SKM-1 (cell line): ENCODE data around the gene SLC5A10.
"Not testable (repeated sequence)": the region's sequence is repeated elsewhere in the genome, so short reads cannot be mapped to it uniquely, and the experiment has no call there.

ENCODE experiments used
- DNase-seq: peaks from one replicate; lab custom pipeline; 2025; ENCODE audit not compliant: unreplicated experiment; lab: John Stamatoyannopoulos, UW

Gene SLC5A10

DNA sequence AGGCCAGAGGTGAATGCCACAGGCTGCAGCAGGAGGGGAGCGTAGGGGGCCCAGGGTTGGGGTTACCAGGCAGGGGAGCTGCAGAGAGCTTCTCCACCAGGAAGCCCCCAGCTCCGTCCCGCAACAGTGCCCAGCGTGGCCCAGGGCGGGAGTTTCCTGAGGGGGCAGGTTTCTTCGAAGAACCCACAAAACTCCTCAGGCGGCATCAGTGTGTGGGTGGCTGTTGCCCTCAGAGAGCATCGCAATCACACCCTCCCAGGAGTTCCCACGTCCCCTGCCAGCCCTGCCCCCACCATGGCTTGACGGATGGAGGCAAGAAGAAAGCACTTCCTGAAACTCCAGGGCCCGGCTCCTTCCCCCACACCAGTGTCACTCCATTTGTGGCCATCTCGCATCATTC is 86.8 kb downstream of the SLC5A10 start:
- not testable (repeated sequence) for DNase-seq

DNA sequence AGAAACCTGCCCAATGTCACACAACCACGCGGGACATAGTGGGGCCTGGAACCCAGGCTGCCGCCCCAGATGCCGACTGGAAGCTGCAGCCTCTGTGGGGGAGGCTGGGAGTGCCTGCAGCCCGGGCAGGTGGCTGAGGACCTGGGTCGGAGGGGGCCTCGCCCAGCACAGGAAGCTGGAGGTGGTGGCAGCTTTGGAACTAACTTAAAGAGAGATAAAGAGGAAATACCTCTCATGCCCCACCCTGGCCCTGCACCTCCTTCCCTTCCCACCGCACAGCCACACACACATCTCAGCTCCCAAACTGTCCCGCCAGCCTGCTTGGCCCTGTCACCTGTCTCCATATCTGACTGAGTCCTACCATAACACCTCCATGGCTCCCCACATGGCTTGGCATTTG is 88.4 kb downstream of the SLC5A10 start:
- DNase-seq, result not testable (repeated sequence)

GRCh38 chr17:19041871-19042270 is 89.9 kb downstream of the SLC5A10 start:
- not testable (repeated sequence) for DNase-seq

DNA sequence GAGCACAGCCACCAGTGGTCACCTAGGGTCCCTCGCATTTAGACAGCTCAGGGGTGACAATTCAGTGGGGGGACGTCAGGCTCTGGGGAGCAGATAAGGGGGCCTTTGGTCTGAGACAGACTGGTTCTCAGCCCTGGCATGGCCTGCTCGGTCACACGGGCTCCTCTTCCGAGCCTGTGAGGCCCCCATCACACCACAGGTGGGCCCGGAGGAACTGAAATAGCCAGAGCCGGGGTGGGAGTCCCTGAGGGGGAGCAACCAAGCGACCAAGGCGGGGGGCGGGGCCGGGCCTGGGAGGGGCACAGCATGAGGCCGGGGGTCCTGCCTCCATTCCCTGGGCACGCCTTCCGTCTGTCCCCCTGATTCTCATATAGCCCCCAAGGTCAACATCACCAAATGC is 90.4 kb downstream of the SLC5A10 start:
- not testable (repeated sequence) for DNase-seq

DNA sequence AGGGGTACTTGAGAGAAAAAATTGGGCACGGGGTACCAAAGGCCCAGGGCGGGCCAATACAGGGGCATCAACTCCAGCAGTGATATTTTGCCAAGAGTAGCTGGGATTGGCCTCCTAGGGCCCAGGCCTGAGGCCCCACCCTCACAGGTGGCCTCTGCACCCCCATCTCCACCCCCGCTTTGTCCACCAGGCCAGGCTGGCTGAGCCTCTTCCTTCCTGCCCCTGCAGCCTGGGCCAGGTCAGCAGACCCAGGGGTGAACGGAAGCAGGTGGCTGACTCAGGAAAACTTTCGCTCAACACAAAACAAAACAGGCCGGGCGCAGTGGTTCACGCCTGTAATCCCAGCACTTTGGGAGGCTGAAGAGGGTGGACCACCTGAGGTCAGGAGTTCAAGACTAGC is 91.1 kb downstream of the SLC5A10 start:
- DNase-seq, result not testable (repeated sequence)

- not testable (repeated sequence) for DNase-seq
Measured at GRCh38 chr17:19044643-19045042, 92.7 kb downstream of the SLC5A10 start.

DNA sequence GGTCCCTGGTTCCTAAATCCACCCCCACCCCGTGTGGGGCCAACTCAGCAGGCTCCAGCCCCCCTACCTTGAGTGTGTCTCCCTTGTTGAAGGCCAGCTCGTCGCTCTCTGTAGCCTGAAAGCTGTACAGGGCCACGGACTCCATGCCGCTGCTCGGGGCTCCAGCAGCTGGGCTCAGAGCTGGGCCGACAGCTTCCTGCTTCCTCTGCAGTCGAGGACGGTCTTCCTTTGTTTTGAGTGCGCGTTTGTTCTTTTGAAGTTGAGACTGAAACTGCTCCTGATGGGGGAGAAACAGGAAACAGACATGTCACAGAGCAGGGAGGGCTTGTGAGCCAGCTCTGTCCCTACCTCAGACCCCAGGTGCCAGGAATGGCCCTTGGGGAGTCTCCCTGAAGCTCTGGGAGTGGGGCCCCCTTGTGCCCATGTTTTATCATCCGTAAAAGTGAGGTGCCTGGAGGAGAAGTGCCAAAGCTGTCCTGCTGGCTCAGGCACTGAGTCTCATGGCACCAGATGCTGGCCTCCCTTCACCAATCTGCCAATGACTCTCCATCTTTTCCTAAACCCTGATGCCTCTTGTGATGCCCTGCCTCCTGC is 94.9 kb downstream of the SLC5A10 start, which contains the start of gene GRAP:
Gene GRAP (minus strand): TSS at position 176 of the 594 bp plus-strand sequence. CDS start 31 bp downstream, at position 145.
- DNase-seq, result not testable (repeated sequence)

DNA sequence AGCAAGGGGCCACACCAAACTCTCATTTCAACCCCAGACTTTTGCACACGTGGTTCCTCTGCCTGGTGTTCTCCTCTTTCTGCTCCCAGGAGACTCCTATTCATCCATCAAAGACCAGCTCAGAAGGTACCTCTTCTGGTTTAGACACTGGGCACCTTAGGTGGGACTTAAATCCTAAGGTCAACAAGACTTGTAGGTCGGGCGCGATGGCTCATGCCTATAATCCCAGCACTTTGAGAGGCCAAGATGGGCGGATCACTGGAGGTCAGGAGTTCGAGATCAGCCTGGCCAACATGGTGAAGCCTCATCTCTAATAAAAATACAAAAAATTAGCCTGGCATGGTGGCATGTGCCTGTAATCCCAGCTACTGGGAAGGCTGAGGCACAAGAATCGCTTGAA is 95.5 kb downstream of the SLC5A10 start:
- not testable (repeated sequence) for DNase-seq

DNA sequence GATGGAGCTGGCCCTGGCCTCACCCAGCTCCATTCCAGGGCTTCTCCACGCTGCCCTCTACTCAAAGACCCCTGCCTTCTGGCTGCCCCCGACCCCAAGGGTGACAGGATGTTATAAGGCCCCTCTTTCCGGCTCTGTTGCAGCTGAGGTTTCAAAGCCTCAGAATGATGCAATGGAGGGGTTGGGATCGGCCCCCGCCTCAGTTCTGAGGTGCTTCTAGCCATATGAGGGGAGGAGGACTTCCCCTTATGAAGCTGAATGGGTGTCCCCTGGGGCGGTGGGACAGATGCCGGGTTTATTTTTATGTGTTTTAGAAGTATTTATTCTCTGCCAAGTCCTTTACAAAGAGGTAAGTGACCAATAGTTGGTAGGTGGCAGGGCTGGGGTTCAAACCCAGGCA is 96.9 kb downstream of the SLC5A10 start:
- not testable (repeated sequence) for DNase-seq

GRCh38 chr17:19055447-19055846 is 103.5 kb downstream of the SLC5A10 start:
- DNase-seq, result not testable (repeated sequence)

GRCh38 chr17:19062009-19062717 is 110.2 kb downstream of the SLC5A10 start:
- DNase-seq, result not testable (repeated sequence)

DNA sequence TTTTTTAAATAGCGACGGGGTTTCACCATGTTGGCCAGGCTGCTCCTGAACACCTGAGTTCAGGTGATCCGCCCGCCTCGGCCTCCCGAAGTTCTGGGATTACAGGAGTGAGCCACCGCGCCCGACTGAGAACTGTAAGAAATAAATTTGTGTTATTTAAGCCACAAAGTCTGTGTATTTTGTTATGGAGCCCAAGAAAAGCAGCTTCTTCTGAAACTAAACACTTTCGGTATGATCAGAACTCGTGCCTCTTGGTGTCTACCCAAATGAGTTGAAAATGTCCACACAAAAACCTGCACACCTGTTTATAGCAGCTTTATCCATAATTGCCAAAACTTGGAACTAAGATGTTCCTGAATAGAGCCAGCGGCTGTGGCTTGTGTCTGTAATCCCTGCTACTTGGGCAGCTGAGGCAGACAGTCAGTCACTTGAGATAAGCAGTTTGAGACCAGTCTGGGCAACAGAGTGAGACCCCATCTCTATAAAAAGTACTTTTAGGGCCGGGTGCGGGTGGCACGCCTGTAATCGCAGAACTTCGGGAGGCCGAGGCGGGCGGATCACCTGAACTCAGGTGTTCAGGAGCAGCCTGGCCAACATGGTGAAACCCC is 110.9 kb downstream of the SLC5A10 start:
- not testable (repeated sequence) for DNase-seq

DNA sequence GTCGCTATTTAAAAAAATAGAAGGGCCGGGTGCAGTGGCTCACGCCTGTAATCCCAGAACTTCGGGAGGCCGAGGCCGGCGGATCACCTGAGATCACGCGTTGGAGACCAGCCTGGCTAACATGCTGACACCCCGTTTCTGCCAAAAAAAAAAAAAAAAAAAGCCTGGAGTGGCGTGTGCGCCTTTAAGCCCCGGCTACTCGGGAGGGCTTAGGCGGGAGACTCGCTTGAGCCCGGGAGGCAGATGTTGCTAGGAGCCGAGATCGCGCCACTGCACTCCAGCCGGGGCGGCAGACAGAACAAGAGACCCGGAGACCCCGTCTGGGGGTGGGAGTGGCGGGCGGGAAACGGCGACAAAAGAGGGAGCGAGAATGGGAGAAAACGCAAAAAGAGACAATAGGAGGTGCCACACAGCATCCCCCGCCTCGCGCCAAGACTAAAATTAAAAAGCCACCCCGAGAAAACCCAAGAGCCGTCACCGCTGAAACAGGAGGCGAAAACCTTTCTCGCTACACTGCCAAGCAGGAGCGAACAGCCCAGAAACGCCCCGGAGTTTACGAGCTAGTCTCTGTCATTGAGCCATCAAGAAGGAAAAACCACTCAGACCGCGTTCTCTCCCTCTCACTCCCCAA is 111.5 kb downstream of the SLC5A10 start:
- DNase-seq, result not testable (repeated sequence)

DNA sequence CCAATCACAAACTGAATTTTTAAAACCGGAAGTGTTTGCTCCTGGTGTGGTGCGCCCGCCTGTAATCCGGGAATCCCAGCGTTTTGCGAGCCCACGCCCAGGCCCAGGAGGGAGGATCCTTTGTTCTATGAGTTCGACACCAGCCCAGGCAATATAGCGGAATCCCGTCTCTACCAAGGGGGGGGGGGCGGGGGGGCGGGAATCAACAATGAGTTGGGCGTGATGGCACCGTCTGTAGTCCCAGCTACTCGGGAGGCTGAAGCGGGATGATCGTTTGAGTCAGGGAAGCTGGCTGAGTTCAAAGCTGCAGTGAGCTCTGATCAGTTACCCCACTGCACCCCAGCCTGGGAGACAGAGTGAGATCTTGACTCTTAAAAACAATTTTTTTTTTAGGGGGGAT is 112.4 kb downstream of the SLC5A10 start:
- not testable (repeated sequence) for DNase-seq

- not testable (repeated sequence) for DNase-seq
Measured at GRCh38 chr17:19070318-19071168, 118.6 kb downstream of the SLC5A10 start.
